HG03571 (cell line): Measurements from ENCODE around the gene UPK1A.
"Not testable (repeated sequence)": the region's sequence is repeated elsewhere in the genome, so short reads cannot be mapped to it uniquely, and the experiment has no call there.

Source experiments
- ATAC-seq: cut with Tn5 transposase; IDR thresholded peaks from one replicate; pipeline ENCODE4 v1.9.1; 2021; ENCODE audit not compliant: unreplicated experiment

UPK1A gene

DNA sequence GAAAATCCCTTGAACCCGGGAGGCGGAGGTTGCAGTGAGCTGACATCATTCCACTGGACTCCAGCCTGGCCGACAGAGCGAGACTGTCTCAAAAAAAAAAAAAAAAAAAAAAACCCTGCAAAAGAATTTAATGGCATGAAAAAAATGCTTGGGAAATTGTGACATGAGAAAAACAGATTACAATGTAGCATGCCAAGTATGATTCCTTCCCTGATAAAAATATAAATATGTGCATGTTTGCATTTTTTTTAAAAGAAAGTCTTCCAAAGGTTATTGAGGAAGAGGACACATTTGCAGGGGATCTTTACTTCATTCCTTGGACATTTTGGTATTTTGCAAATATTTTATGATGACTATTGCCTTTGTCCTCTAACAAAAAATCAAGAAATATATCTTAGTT lies 23.5 kb downstream of the UPK1A start:
- ATAC-seq, result no peak

DNA sequence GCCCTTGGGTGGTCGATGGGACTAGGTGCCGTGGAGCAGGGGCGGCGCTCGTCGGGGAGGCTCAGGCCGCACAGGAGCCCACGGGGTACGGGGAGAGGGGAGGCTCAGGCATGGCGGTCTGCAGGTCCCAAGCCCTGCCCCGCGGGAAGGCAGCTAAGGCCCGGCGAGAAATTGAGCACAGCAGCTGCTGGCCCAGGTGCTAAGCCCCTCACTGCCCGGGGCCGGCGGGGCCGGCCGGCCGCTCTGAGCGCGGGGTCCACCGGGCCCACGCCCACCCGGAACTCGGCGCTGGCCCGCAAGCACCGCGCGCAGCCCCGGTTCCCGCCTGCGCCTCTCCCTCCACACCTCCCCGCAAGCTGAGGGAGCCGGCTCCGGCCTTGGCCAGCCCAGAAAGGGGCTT lies 24.8 kb downstream of the UPK1A start:
- ATAC-seq, result not testable (repeated sequence)

DNA sequence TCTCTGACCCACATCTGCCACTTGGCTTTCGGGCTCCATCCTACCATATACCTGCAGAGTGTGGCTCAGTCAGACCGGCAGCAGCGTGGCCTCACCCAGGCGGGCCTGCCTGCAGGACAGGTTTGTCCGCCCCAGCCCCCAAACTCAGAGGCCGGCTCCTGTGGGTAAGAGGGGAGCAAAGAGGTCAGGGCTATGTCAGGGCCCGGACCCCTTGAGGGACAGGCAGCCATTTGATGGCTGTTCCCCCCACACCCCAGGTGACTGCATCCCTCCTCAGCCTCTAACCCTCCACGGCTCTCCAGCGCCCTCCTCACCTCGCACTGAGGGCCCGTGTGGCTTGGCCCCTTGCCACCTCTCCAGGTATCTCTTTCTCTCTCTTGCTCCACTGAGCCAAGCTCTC lies 25.7 kb downstream of the UPK1A start:
- no peak for ATAC-seq

DNA sequence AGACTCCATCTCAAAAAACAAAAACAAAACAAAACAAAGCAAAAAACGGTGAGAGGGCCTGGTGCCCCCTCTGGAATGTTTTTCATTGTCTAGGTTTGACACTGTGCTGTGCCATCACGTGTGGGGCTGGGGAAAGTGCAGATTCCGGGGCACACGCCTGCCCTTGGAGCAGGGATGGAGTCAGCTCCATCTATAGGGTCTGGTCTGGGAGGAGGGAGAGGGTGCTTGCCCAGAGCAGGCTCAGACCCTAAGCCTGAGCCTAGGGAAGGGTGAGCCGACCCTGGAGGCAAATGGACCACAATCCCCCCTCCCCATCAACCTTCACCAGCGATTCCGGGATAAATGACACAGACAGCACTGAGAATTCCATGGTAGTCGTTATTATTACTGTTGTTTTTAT lies 27.1 kb downstream of the UPK1A start:
- peak; percentile 21 for ATAC-seq

- peak; percentile 62 for ATAC-seq
These were observed 27.7 kb downstream of the UPK1A start for GRCh38 chr19:35693835-35694599.

DNA sequence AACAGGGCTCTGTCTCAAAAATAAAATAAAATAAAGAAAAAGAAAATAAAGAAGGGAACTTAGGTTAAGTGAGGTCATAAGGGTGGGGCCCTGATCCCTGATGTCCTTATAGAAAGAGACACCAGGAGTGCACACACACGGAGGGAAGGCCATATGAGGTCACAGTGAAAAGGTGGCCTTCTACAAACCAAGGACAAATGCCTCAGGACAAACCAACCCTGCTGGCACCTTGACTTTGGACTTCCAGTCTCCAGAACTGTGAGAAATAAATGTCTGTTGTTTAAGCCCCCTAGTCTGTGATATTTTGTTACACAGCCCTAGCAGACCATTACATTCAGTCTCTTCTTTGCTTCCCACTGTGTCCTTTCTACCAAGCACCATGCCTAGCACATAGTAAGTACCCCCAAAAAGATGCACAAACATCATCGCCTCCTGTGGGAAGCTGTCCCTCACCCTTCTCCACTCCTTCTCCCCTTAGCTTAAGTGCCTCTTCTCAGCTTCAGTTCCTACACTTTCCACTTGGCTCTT lies 29.6 kb downstream of the UPK1A start:
- ATAC-seq, result no peak

DNA sequence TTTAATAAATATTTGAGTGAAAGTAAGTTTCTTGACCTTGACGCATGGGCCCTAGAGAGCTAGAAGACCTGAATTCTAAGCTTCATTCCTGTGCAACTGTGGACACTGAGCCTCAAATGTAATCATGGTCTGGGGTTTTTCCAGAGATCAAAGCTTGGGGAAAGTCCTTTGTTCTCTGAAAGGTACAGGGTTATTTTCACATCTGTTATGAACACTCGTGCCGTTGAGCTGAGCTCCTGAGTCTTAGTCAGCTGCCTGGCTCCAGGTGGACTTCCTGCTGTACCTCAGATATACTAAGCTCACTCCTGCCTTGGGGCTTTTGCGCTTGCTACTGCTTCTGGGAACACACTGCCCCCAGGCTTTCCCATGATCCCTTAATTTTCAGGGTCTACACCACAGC lies 30.5 kb downstream of the UPK1A start:
- no peak for ATAC-seq

DNA sequence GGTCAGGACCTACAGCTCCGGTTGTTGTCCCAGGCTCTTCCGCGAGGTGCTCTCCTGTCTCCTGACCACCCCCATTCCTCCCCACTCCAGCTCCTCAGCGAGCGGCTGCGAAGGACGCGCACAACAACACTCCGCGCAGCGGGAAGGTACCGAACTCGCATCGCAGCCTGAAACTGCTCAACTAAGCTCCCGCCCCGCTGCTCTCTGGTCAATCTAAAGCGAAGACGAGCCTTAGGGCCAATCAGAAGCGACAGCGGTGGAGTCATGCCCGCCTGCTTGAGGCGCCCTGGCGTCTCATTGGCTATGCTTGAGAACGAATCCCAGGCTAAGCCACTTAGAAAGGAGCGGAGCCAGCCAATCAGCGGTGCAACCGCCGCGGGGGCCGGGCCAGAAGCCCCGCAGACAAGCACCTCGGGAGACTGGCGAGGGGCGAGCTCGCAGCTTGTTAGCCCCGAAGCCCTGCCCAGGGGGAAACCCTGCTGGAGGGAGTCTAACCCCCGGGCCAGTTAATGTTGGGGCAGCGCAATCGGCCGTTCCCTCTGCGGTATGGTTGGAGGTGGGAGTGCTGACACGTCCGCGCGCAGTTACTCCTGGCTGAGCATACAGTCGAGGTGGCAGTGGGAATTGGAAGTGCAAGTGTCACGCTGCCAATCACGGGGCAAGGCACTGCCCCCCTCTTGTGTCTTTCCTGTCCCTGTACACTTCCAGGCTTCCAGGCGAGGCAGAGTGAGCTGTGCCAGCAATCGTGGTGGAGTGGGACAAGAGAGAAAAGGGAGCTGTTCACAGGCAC lies 36.1 kb downstream of the UPK1A start:
- peak; percentile 90 for ATAC-seq

DNA sequence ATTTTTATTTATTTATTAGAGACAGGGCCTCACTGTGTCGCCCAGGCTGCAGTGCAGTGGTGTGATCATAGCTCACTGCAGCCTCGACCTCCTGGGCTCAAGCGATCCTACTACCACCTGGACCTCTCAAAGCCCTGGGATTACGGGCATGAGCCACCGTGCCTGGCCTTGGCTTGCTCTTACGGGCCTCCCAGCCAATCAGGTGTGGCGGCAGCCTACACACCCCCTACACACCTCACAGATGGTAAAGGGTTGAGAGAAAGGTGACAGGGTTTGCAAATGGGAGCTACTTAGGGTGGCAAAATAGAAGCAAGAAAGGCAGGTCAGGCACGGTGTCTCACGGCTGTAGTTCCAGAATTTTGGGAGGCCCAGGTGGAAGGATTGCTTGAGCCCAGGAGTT lies 37.0 kb downstream of the UPK1A start:
- no peak for ATAC-seq

DNA sequence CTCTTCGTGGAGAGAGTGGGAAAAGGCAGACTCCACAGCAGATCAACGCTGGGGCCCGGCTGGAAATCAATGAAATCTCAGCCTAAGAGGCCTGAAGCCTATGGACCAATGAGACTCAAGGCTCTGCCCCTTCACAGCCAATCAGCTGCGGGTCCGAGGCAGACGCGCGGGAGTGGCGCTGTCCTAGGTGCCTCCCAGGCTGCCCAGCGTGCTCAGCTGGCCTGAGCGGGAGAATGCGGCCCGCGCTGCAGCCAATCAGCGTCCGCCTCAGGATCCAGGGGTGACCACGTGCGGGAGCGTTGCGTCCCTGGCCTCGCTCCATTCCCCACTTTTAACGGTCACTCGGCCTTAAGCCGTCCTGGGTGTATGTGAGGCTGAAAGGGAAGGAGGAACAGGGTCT lies 37.9 kb downstream of the UPK1A start, which contains the start of gene ZBTB32:
ZBTB32 (plus strand) TSS at position 341 of the 400 bp plus-strand sequence. CDS start 10,069 bp downstream, outside the sequence.
- no peak for ATAC-seq

GRCh38 chr19:35708391-35708790 lies 42.1 kb downstream of the UPK1A start:
- ATAC-seq, result no peak

- ATAC-seq, result no peak
These were observed 44.7 kb downstream of the UPK1A start for GRCh38 chr19:35710784-35711723.

GRCh38 chr19:35712567-35713505 lies 46.5 kb downstream of the UPK1A start:
- no peak for ATAC-seq

DNA sequence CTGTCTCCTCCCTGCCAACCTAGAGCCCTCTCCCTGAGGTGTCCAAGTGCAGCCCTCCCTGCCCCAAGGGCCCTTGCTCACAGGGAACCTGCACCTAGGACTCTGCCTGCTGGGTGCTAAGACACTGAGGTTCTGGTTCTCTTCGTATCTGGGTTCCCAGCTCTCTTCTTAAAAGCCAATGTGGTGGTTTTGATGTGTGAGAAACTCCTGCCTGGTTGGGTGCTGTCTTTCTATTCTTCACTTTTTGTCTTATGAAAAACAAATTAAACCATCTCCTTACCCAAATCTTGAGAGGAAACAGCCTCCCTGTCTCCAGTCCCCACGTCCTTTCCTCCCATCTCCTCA lies 47.2 kb downstream of the UPK1A start:
- no peak for ATAC-seq

- no peak for ATAC-seq
These were observed 47.7 kb downstream of the UPK1A start for GRCh38 chr19:35713904-35714495.

- no peak for ATAC-seq
These were observed 48.5 kb downstream of the UPK1A start for GRCh38 chr19:35714601-35715354.

GRCh38 chr19:35715355-35715809 lies 49.1 kb downstream of the UPK1A start:
- no peak for ATAC-seq

DNA sequence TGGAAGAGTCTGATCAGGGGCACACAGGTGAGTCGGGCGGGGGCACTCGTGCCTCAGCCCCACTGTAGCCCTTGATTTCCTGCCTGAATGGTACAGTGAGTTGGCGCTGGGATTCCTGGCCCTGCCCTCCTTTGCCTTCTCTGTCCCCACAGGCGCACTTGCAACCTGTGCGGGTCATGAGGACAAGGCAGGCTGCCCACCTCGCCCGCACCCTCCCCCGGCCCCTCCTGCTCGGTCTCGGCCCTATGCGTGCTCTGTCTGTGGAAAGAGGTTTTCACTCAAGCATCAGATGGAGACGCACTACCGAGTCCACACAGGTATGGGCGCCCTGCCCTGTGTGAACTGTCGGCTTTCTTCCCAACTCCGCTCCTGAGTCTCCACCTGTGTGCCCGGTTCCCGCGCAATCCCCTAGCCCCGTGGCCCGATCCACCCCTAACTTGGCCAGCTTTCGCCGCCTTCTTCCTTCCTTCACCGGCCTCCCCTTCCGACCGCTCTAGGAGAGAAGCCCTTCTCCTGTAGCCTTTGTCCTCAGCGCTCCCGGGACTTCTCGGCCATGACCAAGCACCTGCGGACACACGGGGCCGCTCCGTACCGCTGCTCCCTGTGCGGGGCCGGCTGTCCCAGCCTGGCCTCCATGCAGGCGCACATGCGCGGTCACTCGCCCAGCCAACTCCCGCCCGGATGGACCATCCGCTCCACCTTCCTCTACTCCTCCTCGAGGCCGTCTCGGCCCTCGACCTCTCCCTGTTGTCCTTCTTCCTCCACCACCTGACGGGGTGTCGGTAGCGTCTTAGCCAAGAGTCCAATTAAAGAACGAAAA lies 49.9 kb downstream of the UPK1A start:
- ATAC-seq, result no peak
